H1 (cell line): ENCODE data around the gene GUCY2C. TPM values are rescaled to one million over a fixed set of nuclear protein-coding genes. Genes with fewer than 3 reads are reported as not detected.

ENCODE experiments used
- CTCF ChIA-PET: fragments of 300-600 bp; sonication (Branson Sonifier 250); formaldehyde crosslinking; loops from one replicate; lab custom pipeline; 2021; ENCODE audit not compliant: partially characterized antibody; lab: Charles Lee
- POLR2A ChIA-PET: fragments of 300-600 bp; sonication (Branson Sonifier 250); formaldehyde crosslinking; loops from one replicate; lab custom pipeline; 2021; ENCODE audit warnings: inconsistent platforms; ENCODE audit not compliant: partially characterized antibody; lab: Charles Lee
- DNase-seq, 2 experiments: peaks; one replicate each; pipeline versions ENCODE4 v3.0.0 to v3.0.0-alpha.2; 2010 to 2022; ENCODE audit warnings: low spot score in 2 of 2, low read depth in 1 of 2, mixed read lengths in 1 of 2
- FAIRE-seq: peaks from 2 replicates; lab custom pipeline; 2011; peaks lifted over from hg19 to GRCh38; lab: Jason Lieb, UNC
- H2AFZ ChIP-seq: 2 replicates; pipeline ENCODE4 v1.8.1; 2012; ENCODE audit warnings: low read length, inconsistent platforms
- H2AK5ac ChIP-seq: 2 replicates; pipeline ENCODE4 v1.6.1; 2013; ENCODE audit warnings: low read depth, low read length
- H2BK120ac ChIP-seq: replicated peaks from 2 replicates; pipeline ENCODE3; 2013; ENCODE audit warnings: low read depth, low read length, inconsistent platforms
- H2BK12ac ChIP-seq: 2 replicates; pipeline ENCODE4 v1.6.1; 2013; ENCODE audit warnings: low read depth, low read length
- H2BK15ac ChIP-seq: 2 replicates; pipeline ENCODE4 v1.6.1; 2013; ENCODE audit warnings: low read length
- H2BK20ac ChIP-seq: 2 replicates; pipeline ENCODE4 v1.6.1; 2013; ENCODE audit warnings: low read length
- H2BK5ac ChIP-seq: 2 replicates; pipeline ENCODE4 v1.6.1; 2013; ENCODE audit warnings: low read depth, low read length
- H3K14ac ChIP-seq: 2 replicates; pipeline ENCODE4 v1.6.1; 2013; ENCODE audit warnings: inconsistent platforms; ENCODE audit not compliant: insufficient read length
- H3K18ac ChIP-seq: 2 replicates; pipeline ENCODE4 v1.6.1; 2013; ENCODE audit warnings: low read length; ENCODE audit errors: extremely low read depth
- H3K23ac ChIP-seq: 2 replicates; pipeline ENCODE4 v1.6.1; 2013; ENCODE audit warnings: inconsistent platforms; ENCODE audit not compliant: insufficient read length
- H3K23me2 ChIP-seq: 2 replicates; pipeline ENCODE4 v1.6.1; 2013; ENCODE audit warnings: low read depth, low read length
- H3K27ac ChIP-seq: 2 replicates; pipeline ENCODE4 v1.6.1; 2011; ENCODE audit warnings: low read depth, low read length, inconsistent platforms
- H3K27me3 ChIP-seq, 4 experiments: replicated peaks in 1 of 4; 1 replicate in 1 of 4; 2 replicates in 3 of 4; pipeline versions ENCODE4 v1.6.1 to v1.8.1; 2011 to 2013; ENCODE audit warnings: low read length in 3 of 4, mild to moderate bottlenecking in 3 of 4, inconsistent platforms in 2 of 4, mixed read lengths in 2 of 4, moderate library complexity in 1 of 4; ENCODE audit not compliant: control insufficient read depth in 3 of 4, insufficient read depth in 3 of 4; ENCODE audit errors: extremely low read depth in 1 of 4
- H3K36me3 ChIP-seq, 4 experiments: 2 replicates each; pipeline versions ENCODE4 v1.6.1 to v1.8.1; 2011 to 2013; ENCODE audit warnings: mild to moderate bottlenecking in 4 of 4, low read length in 3 of 4, moderate library complexity in 2 of 4, control low read depth in 1 of 4, inconsistent platforms in 1 of 4; ENCODE audit not compliant: insufficient read depth in 4 of 4, control insufficient read depth in 2 of 4
- H3K4ac ChIP-seq: replicated peaks from 2 replicates; pipeline ENCODE3; 2013; ENCODE audit warnings: low read length, low read depth, mixed read lengths, inconsistent platforms; ENCODE audit not compliant: insufficient read length
- H3K4me1 ChIP-seq, 4 experiments: replicated peaks in 1 of 4; 1 replicate in 1 of 4; 2 replicates in 3 of 4; pipeline versions ENCODE4 v1.6.1 to v1.8.1; 2011 to 2013; ENCODE audit warnings: low read length in 3 of 4, inconsistent platforms in 2 of 4, mixed read lengths in 1 of 4; ENCODE audit not compliant: insufficient read depth in 4 of 4, control insufficient read depth in 3 of 4
- H3K4me2 ChIP-seq, 2 experiments: 2 replicates each; pipeline versions ENCODE4 v1.6.1 to v1.8.1; 2011 to 2013; ENCODE audit warnings: low read depth in 2 of 2, low read length in 2 of 2, control low read depth in 1 of 2, inconsistent platforms in 1 of 2, mild to moderate bottlenecking in 1 of 2; ENCODE audit not compliant: insufficient read depth in 1 of 2
- H3K4me3 ChIP-seq, 4 experiments: fragments of 200-600, 300-600 bp in 1 of 4; sonication (generic), shearing (Covaris generic), sonication (Bioruptor Twin) in 1 of 4; 2 replicates each; pipeline versions ENCODE4 v1.5.1 to v1.8.1; 2011 to 2016; ENCODE audit warnings: low read length in 4 of 4, low read depth in 3 of 4, control low read depth in 2 of 4, inconsistent platforms in 2 of 4, mild to moderate bottlenecking in 2 of 4, mixed read lengths in 1 of 4, moderate library complexity in 1 of 4; ENCODE audit not compliant: insufficient read depth in 2 of 4; ENCODE audit errors: extremely low read depth in 1 of 4
- H3K56ac ChIP-seq: replicated peaks from 2 replicates; pipeline ENCODE3; 2013; ENCODE audit warnings: low read depth, mild to moderate bottlenecking, mixed read lengths, low read length, inconsistent platforms; ENCODE audit not compliant: insufficient read length
- H3K79me1 ChIP-seq: 2 replicates; pipeline ENCODE4 v1.6.1; 2013; ENCODE audit warnings: low read depth, low read length, control low read depth
- H3K79me2 ChIP-seq, 2 experiments: 2 replicates each; pipeline versions ENCODE4 v1.6.1 to v1.8.1; 2012 to 2013; ENCODE audit warnings: low read length in 2 of 2, mild to moderate bottlenecking in 2 of 2, inconsistent platforms in 1 of 2; ENCODE audit not compliant: insufficient read depth in 2 of 2, control insufficient read depth in 1 of 2
- H3K9ac ChIP-seq, 4 experiments: replicated peaks in 1 of 4; 1 replicate in 1 of 4; 2 replicates in 3 of 4; pipeline versions ENCODE4 v1.6.1 to v1.8.1; 2011 to 2013; ENCODE audit warnings: low read depth in 3 of 4, low read length in 3 of 4, control low read depth in 2 of 4, mild to moderate bottlenecking in 2 of 4, moderate library complexity in 2 of 4, inconsistent platforms in 1 of 4; ENCODE audit errors: extremely low read depth in 1 of 4
- H3K9me3 ChIP-seq, 2 experiments: 2 replicates each; pipeline versions ENCODE4 v1.6.1 to v1.8.1; 2012 to 2013; ENCODE audit warnings: mild to moderate bottlenecking in 2 of 2, moderate library complexity in 2 of 2, control low read depth in 1 of 2, inconsistent platforms in 1 of 2, low read depth in 1 of 2, low read length in 1 of 2, mixed read lengths in 1 of 2; ENCODE audit not compliant: insufficient read depth in 2 of 2
- H4K20me1 ChIP-seq, 2 experiments: replicated peaks in 1 of 2; 2 replicates each; pipeline versions ENCODE3 to v1.8.1; 2011 to 2013; ENCODE audit warnings: inconsistent platforms in 2 of 2, low read length in 2 of 2, mild to moderate bottlenecking in 1 of 2; ENCODE audit not compliant: insufficient read depth in 2 of 2, control insufficient read depth in 1 of 2
- H4K5ac ChIP-seq: 2 replicates; pipeline ENCODE4 v1.6.1; 2013; ENCODE audit warnings: low read length, low read depth, mixed read lengths, inconsistent platforms; ENCODE audit not compliant: insufficient read length
- H4K8ac ChIP-seq: 2 replicates; pipeline ENCODE4 v1.8.0; 2013; ENCODE audit warnings: mild to moderate bottlenecking, moderate library complexity, low read length, inconsistent platforms; ENCODE audit not compliant: insufficient read depth; ENCODE audit errors: extremely low read depth
- H4K91ac ChIP-seq: replicated peaks from 2 replicates; pipeline ENCODE3; 2013; ENCODE audit warnings: low read length, mixed read lengths, inconsistent platforms; ENCODE audit not compliant: insufficient read length
- CHD1 ChIP-seq: IDR thresholded peaks from 2 replicates; pipeline ENCODE4 v1.6.1; 2012; ENCODE audit warnings: low read depth, low read length, improper control_type of control experiment
- NANOG ChIP-seq: IDR thresholded peaks from 2 replicates; pipeline ENCODE4 v1.6.1; 2011; ENCODE audit warnings: low read length, low read depth, mild to moderate bottlenecking, inconsistent platforms; ENCODE audit not compliant: insufficient read depth, poor library complexity, severe bottlenecking
- POLR2AphosphoS5 ChIP-seq: IDR thresholded peaks from 2 replicates; pipeline ENCODE4 v1.6.1; 2011; ENCODE audit warnings: low read depth, low read length
- WGBS, 2 experiments: shearing (Covaris generic) in 1 of 2; methylation state at CpG; one replicate each; pipeline versions ENCODE4 v1.1.6 to v1.1.7; 2013 to 2015; ENCODE audit warnings: low lambda C conversion rate in 2 of 2, mixed read lengths in 2 of 2, inconsistent platforms in 1 of 2, low coverage in 1 of 2, missing lambda C conversion rate in 1 of 2; ENCODE audit not compliant: insufficient replicate concordance in 2 of 2, insufficient coverage in 1 of 2, insufficient read length in 1 of 2; ENCODE audit errors: extremely low coverage in 1 of 2, missing lambda C conversion rate in 1 of 2; 5-methylcytosine and 5-hydroxymethylcytosine counted together
- polyA plus RNA-seq, 7 experiments: library from polyadenylated mRNA; depleted of rRNA in 3 of 7; stranded (reverse) in 5 of 7; unstranded in 2 of 7; fragments of >200 nt in 5 of 7; fragments of 200-250 nt in 2 of 7; gene quantifications; 1 replicate in 5 of 7; 2 replicates in 1 of 7; 4 replicates in 1 of 7; pipeline versions ENCODE4 v1.2.1 to v1.2.3, GENCODE V29; 2011 to 2013; ENCODE audit warnings: missing spikeins in 2 of 7, mixed read lengths in 2 of 7
- total RNA-seq: library from RNA; stranded (reverse); fragmentation: NEBNext Ultra II Directional; extraction: Animal tissue kit (Norgen Biotek cat#: 25700); gene quantifications from 2 replicates; pipeline ENCODE4 v1.2.1, GENCODE V29; 2021

The GUCY2C gene
- total and polyA plus RNA-seq, 2 of the 8 experiments (the other 6 are each of a cell fraction or from before 2014, with no cell fraction given) = 1.9 to 3.2 TPM

DNA sequence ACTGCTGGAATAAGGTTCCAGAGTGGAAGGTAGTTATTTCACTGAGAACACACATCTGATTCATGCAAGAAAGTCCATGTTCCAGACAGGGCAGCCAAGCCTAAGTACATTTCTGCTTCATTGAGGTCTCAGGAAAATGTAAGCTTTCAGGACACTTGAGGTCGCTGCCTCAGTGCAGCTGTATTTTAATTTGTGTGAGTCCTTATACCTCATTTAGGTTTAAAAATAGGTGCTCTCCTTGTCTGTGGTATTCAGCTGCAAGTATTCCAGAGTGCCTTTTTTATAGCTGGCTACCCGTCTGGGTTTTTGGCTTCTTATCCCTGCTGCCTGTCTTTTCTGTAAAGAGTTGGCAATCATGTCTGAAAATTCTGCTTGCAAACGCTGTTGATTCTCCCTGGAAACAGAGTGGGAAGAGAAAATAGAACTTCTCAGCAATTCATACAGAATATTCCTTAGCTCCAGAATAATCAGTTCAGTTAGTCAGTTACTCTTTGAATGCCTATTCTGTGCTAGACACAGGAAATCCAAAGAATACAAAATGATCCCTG lies 83.4 kb downstream of the GUCY2C start:
- no peak for TF ChIP-seq NANOG
- no peak for TF ChIP-seq CHD1
- TF ChIP-seq POLR2AphosphoS5 = no peak
- no peak overlapping the region for H3K9ac ChIP-seq
- no peak overlapping the region for H3K27ac ChIP-seq
- no peaks in the 10 kb centered on the region for H3K79me1 ChIP-seq
- H3K36me3 ChIP-seq = no peaks in the 10 kb centered on the region
- H2BK20ac ChIP-seq = no peak overlapping the region
- 73% methylated on average over 3 of the region's 3 CpGs; no CpG with 5 or more reads in 1 of the 2 experiments for WGBS, 2 experiments
- POLR2A ChIA-PET = interaction anchor here (0.6 to 1.8 kb wide), 4 partner anchors 48 to 158 kb away, joined by 3 to 5 read pairs (median 3); a partner anchor contains a TSS
- no peaks in the 10 kb centered on the region for H3K79me2 ChIP-seq
- no peak overlapping the region for H3K4ac ChIP-seq
- H3K4me2 ChIP-seq = no peak overlapping the region
- no peak overlapping the region for H2AK5ac ChIP-seq
- H2BK120ac ChIP-seq = no peak overlapping the region
- CTCF ChIA-PET = interaction anchor here (0.7 to 2.0 kb wide), 8 partner anchors 12 to 427 kb away, joined by 3 to 6 read pairs (median 4); no protein-coding TSS in a partner anchor
- H2BK12ac ChIP-seq = no peak overlapping the region
- no peak overlapping the region for H2BK15ac ChIP-seq
- H3K23me2 ChIP-seq = no peaks in the 10 kb centered on the region; the same call in 1 of the 2 replicates
- peaks cover 0 to 3% (median 0%) of the 10 kb centered on the region in 4 experiments; a peak in 1 of 7 replicates for H3K4me1 ChIP-seq
- H3K4me3 ChIP-seq = no peak overlapping the region
- H4K8ac ChIP-seq = no peak overlapping the region
- no peak overlapping the region for H3K23ac ChIP-seq
- H2AFZ ChIP-seq = no peak overlapping the region
- H3K14ac ChIP-seq = no peak overlapping the region
- H3K27me3 ChIP-seq = no peaks in the 10 kb centered on the region
- no peak overlapping the region for H3K56ac ChIP-seq
- H4K91ac ChIP-seq = no peak overlapping the region
- H3K18ac ChIP-seq = no peak overlapping the region
- no peaks in the 10 kb centered on the region for H3K9me3 ChIP-seq
- no peak overlapping the region for H2BK5ac ChIP-seq
- FAIRE-seq = no peak
- no peak overlapping the region for H4K5ac ChIP-seq
- DNase-seq = no peak
- no peaks in the 10 kb centered on the region for H4K20me1 ChIP-seq
